Lower lobe of right lung (tissue), 2 donors: ENCODE results near the gene MED28. TPM values are rescaled to one million over a fixed set of nuclear protein-coding genes. Genes with fewer than 3 reads are reported as not detected.
"Not testable (repeated sequence)": the region's sequence is repeated elsewhere in the genome, so short reads cannot be mapped to it uniquely, and the experiment has no call there.

Experiments used
- ATAC-seq, 2 donors: fragments of 200-7000 bp; cut with Tn5 transposase; one replicate each; pipeline ENCODE4 v1.9.1; 2020 to 2022; ENCODE audit warnings: mild to moderate bottlenecking in 2 of 2, moderate library complexity in 2 of 2
- DNase-seq: peaks from one replicate; pipeline ENCODE4 v3.0.0-alpha.2; 2020
- H3K27ac ChIP-seq: fragments of 200-600 bp; one replicate; pipeline ENCODE4 v1.8.0; 2022
- H3K27me3 ChIP-seq: fragments of 200-600 bp; one replicate; pipeline ENCODE4 v1.8.0; 2022; ENCODE audit warnings: low read depth
- H3K36me3 ChIP-seq: fragments of 200-600 bp; one replicate; pipeline ENCODE4 v1.8.0; 2022; ENCODE audit warnings: mild to moderate bottlenecking
- H3K4me1 ChIP-seq: fragments of 200-600 bp; one replicate; pipeline ENCODE4 v1.8.0; 2022
- H3K4me3 ChIP-seq: fragments of 200-600 bp; one replicate; pipeline ENCODE4 v1.8.0; 2022; ENCODE audit warnings: mild to moderate bottlenecking
- H3K9me3 ChIP-seq: fragments of 200-600 bp; one replicate; pipeline ENCODE4 v1.8.0; 2022
- intact Hi-C: fragments of 100-400 bp; cut with DNase I; formaldehyde crosslinking; loops from one replicate; pipeline ENCODE4 v1.11.0; 2022
- total RNA-seq: library from RNA; stranded (reverse); fragmentation: NEBNext Ultra II Directional; extraction: Animal tissue kit (Norgen Biotek cat#: 25700); gene quantifications from one replicate; pipeline ENCODE4 v1.2.1, GENCODE V29; 2021
- TF ChIP-seq, protein P1 (sequence below): fragments of 200-600 bp; IDR thresholded peaks from one replicate; pipeline ENCODE4 v1.8.0; 2022; ENCODE audit warnings: antibody characterized with exemption, mild to moderate bottlenecking
- donor health status: DM: no; HTN: yes; CAD: no; lungs with severe emphysema.

MED28 gene
- total RNA-seq, 1 donor from 2014 or later: 46.2 TPM

DNA sequence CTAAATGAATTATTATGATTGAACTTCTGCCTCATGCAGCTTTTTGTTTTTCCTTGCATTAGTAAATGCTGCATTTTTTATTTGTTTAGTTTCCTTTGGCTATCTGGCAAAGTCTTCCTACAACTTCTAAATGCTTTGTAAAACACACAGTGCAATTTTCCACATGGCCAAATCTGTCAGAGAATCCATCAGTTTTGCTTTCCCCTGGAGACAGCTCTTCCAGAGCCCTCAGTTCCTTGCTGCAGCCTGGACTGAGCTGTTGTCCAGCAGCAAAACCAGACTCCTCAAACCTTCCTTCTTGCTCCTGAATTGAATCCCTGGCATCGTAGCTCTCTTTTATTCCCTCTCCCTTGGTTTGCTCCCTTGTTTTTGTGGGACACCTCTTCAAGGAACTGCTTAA lies 42.6 kb downstream of the MED28 start:
- Histone ChIP-seq H3K27ac (no peak overlapping the region), H3K36me3 (no peaks in the 10 kb centered on the region), H3K9me3 (no peaks in the 10 kb centered on the region), H3K4me1 (no peaks in the 10 kb centered on the region), H3K27me3 (no peaks in the 10 kb centered on the region), H3K4me3 (no peak overlapping the region)
- ATAC-seq: no peak
- DNase-seq: no peak
- TF ChIP-seq, protein P1, sequence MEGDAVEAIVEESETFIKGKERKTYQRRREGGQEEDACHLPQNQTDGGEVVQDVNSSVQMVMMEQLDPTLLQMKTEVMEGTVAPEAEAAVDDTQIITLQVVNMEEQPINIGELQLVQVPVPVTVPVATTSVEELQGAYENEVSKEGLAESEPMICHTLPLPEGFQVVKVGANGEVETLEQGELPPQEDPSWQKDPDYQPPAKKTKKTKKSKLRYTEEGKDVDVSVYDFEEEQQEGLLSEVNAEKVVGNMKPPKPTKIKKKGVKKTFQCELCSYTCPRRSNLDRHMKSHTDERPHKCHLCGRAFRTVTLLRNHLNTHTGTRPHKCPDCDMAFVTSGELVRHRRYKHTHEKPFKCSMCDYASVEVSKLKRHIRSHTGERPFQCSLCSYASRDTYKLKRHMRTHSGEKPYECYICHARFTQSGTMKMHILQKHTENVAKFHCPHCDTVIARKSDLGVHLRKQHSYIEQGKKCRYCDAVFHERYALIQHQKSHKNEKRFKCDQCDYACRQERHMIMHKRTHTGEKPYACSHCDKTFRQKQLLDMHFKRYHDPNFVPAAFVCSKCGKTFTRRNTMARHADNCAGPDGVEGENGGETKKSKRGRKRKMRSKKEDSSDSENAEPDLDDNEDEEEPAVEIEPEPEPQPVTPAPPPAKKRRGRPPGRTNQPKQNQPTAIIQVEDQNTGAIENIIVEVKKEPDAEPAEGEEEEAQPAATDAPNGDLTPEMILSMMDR: no peak
- intact Hi-C loops: no loop called here

DNA sequence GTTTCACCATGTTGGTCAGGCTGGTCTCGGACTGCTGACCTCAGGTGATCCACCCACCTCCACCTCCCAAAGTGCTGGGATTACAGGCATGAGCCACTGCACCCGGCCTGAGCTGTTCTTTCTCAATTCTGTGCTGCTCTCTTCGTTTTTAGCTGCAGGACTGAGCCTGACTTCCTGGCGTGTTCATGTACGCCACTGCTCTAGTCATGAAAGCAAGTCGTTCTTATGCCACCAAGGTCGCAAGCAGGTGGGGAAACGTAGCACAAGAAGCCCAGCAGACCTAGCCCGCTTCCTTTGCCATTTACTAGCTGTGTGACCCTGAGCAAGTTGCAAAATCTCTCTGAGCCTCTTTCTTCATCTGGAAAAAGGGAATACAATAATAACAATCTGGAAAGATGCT lies 43.4 kb downstream of the MED28 start:
- no peaks in the 10 kb centered on the region for H3K36me3 ChIP-seq
- ATAC-seq (no peak), DNase-seq (no peak)
- no peaks in the 10 kb centered on the region for H3K4me1 ChIP-seq
- H3K9me3 ChIP-seq: no peaks in the 10 kb centered on the region
- no peak overlapping the region for H3K4me3 ChIP-seq
- H3K27ac ChIP-seq: no peak overlapping the region
- TF ChIP-seq, protein P1: no peak
- no peaks in the 10 kb centered on the region for H3K27me3 ChIP-seq
- intact Hi-C loops: no loop called here

DNA sequence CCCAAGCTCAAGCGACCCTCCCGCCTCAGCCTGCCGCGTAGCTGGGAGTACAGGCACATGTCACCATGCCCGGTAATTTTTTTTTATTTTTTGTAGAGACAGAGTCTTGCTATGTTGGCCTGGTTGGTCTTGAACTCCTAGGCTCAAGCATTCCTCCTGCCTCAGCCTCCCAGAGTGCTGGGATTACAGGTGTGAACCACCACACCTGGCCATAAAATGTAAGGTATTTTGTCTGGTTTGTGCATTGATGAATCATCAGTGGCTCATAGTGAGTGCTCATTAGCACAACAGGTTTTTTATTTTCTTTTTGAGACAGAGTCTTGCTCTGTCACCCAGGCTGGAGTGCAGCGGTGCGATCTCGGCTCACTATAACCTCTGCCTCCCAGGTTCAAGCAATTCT lies 44.8 kb downstream of the MED28 start:
- H3K27me3 ChIP-seq, DNase-seq, H3K4me1 ChIP-seq, ATAC-seq, H3K36me3 ChIP-seq, H3K27ac ChIP-seq, H3K4me3 ChIP-seq, H3K9me3 ChIP-seq, intact Hi-C loops: not testable (repeated sequence)

DNA sequence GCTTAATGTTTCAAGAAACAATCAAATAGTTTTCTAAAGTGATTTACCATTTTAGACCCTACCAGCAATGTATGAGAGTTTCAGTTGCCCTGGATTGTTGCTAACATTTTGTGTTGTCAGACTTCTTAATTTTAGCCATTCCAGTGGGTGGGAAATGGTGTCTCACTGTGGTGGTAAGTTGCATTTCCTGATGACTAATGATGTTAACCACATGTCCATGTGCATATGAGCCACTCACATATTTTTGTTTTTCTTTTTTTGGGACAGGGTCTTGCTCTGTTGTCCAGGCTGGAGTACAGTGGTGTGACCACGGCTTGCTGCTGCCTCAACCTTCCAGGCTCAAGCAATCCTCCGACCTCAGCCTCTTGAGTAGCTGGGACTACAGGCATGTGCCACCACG lies 48.3 kb downstream of the MED28 start:
- H3K36me3 ChIP-seq: no peaks in the 10 kb centered on the region
- TF ChIP-seq, protein P1: no peak
- H3K4me1 ChIP-seq: no peaks in the 10 kb centered on the region
- no peak overlapping the region for H3K27ac ChIP-seq
- no peaks in the 10 kb centered on the region for H3K27me3 ChIP-seq
- no peaks in the 10 kb centered on the region for H3K9me3 ChIP-seq
- no peak overlapping the region for H3K4me3 ChIP-seq
- intact Hi-C loops: no loop called here
- DNase-seq (no peak), ATAC-seq (no peak)

DNA sequence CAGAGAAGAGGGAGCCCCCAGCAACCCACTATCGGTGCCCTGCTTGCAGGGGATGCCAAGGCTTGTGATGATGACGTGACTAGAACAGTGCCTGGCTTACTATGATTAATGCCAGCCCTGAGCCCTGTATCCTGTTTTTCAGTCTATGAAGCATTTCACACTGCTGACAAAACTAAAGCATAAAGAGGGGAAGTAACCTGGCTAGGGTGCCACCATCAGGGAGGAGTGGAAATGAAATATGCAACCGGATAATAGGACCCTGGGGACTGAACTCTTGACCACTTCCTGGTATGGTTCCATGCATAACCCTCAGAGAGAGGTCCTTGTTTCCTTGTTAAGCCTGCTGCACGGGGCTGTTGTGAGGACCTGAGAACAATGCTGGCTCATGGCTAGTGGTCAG lies 50.3 kb downstream of the MED28 start:
- no peak for DNase-seq
- no peak for ATAC-seq
- H3K4me1 ChIP-seq: no peaks in the 10 kb centered on the region
- intact Hi-C loops: no loop called here
- H3K9me3 ChIP-seq: no peaks in the 10 kb centered on the region
- no peaks in the 10 kb centered on the region for H3K27me3 ChIP-seq
- TF ChIP-seq, protein P1: no peak
- H3K27ac ChIP-seq: no peak overlapping the region
- H3K36me3 ChIP-seq: no peaks in the 10 kb centered on the region
- no peak overlapping the region for H3K4me3 ChIP-seq

DNA sequence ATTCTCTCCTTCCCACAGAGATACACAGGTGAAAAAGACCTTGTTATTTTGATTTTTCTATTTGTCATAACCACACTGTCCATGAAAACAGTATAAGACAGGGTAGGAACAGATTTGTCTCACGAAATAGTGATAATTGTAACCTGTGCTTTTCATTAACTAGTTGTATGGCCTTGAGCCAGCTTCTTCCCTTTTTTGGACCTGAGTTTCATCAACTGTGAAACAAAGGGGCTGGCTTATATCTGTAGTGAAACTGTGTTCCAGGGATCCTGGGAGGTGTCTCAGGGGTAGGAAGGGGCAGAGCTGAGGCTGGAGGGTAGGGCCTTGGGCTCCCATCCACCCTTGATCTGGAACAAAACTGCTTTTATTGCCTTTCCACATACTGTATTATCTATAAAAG lies 50.9 kb downstream of the MED28 start:
- Histone ChIP-seq H3K27me3 (no peaks in the 10 kb centered on the region), H3K9me3 (no peaks in the 10 kb centered on the region), H3K36me3 (no peaks in the 10 kb centered on the region), H3K4me3 (no peak overlapping the region), H3K4me1 (no peaks in the 10 kb centered on the region), H3K27ac (no peak overlapping the region)
- ATAC-seq (no peak), DNase-seq (no peak)
- TF ChIP-seq, protein P1: no peak
- intact Hi-C loops: no loop called here
